OCI-LY1 (cell line): Measurements from ENCODE around the gene PHRF1.

Experiments used
- H2AFZ ChIP-seq: fragments of 200-600 bp; sonication (generic), shearing (Covaris generic); 2 replicates; pipeline ENCODE4 v1.6.0; 2014; ENCODE audit warnings: antibody characterized with exemption, mild to moderate bottlenecking, low read length
- H3F3A ChIP-seq: fragments of 200-600 bp; sonication (generic), shearing (Covaris generic); 2 replicates; pipeline ENCODE4 v1.6.0; 2014; ENCODE audit warnings: mild to moderate bottlenecking, antibody characterized with exemption, low read length, moderate library complexity; ENCODE audit not compliant: insufficient read depth
- H3K27ac ChIP-seq: fragments of 200-600 bp; sonication (generic); 2 replicates; pipeline ENCODE4 v1.5.1; 2014; ENCODE audit warnings: low read length, mixed run types, mild to moderate bottlenecking, low read depth; ENCODE audit not compliant: poor library complexity, severe bottlenecking
- H3K27me3 ChIP-seq: fragments of 200-600 bp; sonication (generic); 2 replicates; pipeline ENCODE4 v1.6.0; 2014; ENCODE audit warnings: antibody characterized with exemption, mild to moderate bottlenecking, low read length, moderate library complexity; ENCODE audit not compliant: insufficient read depth
- H3K36me3 ChIP-seq: fragments of 200-600 bp; sonication (generic); 2 replicates; pipeline ENCODE4 v1.6.1; 2014; ENCODE audit warnings: mild to moderate bottlenecking, antibody characterized with exemption, low read length, moderate library complexity, mixed read lengths; ENCODE audit not compliant: insufficient read depth
- H3K4me1 ChIP-seq: fragments of 200-600 bp; sonication (generic); 2 replicates; pipeline ENCODE4 v1.5.1; 2014; ENCODE audit warnings: mild to moderate bottlenecking, low read length, moderate library complexity; ENCODE audit not compliant: insufficient read depth, severe bottlenecking
- H3K4me2 ChIP-seq: fragments of 200-600 bp; sonication (generic), shearing (Covaris generic); 2 replicates; pipeline ENCODE4 v1.6.1; 2014; ENCODE audit warnings: low read length
- H3K4me3 ChIP-seq: fragments of 200-600 bp; sonication (generic); 2 replicates; pipeline ENCODE4 v1.5.1; 2014; ENCODE audit warnings: low read length, low read depth, mild to moderate bottlenecking, mixed read lengths; ENCODE audit not compliant: poor library complexity, severe bottlenecking
- H3K79me2 ChIP-seq: fragments of 200-600 bp; shearing (Covaris generic); 2 replicates; pipeline ENCODE4 v1.6.1; 2016; ENCODE audit warnings: mixed run types, low read length, mixed read lengths; ENCODE audit not compliant: insufficient read depth
- H3K9ac ChIP-seq: fragments of 200-600 bp; sonication (generic), shearing (Covaris generic); 2 replicates; pipeline ENCODE4 v1.6.1; 2014; ENCODE audit warnings: mild to moderate bottlenecking, low read length, mixed read lengths
- H3K9me2 ChIP-seq: fragments of 200-600 bp; sonication (generic), shearing (Covaris generic); 2 replicates; pipeline ENCODE4 v1.6.1; 2014; ENCODE audit warnings: low read depth, mild to moderate bottlenecking, low read length, mixed read lengths
- H3K9me3 ChIP-seq: fragments of 200-600 bp; shearing (Covaris generic); 2 replicates; pipeline ENCODE4 v1.6.1; 2014; ENCODE audit warnings: low read length, mixed read lengths
- H4K20me1 ChIP-seq: fragments of 200-600 bp; sonication (generic), shearing (Covaris generic); 2 replicates; pipeline ENCODE4 v1.6.0; 2016; ENCODE audit warnings: mild to moderate bottlenecking, low read length; ENCODE audit not compliant: insufficient read depth
- CTCF ChIP-seq: fragments of 200-600 bp; sonication (generic), shearing (Covaris generic); IDR thresholded peaks from 2 replicates; pipeline ENCODE4 v1.5.1; 2017; ENCODE audit warnings: mild to moderate bottlenecking, antibody characterized with exemption, low read length, moderate library complexity, mixed read lengths
- EZH2 ChIP-seq: fragments of 200-600 bp; sonication (generic), shearing (Covaris generic); IDR thresholded peaks from 2 replicates; pipeline ENCODE4 v1.8.0; 2017; ENCODE audit warnings: borderline replicate concordance, mixed run types, mild to moderate bottlenecking, antibody characterized with exemption, low read length, moderate library complexity, mixed read lengths

The PHRF1 gene

GRCh38 chr11:577611-577894 lies 1.3 kb downstream of the PHRF1 start:
- H3K27me3 ChIP-seq: no peaks in the 10 kb centered on the region
- no peak overlapping the region for H3K27ac ChIP-seq
- peak overlapping the region; percentile 99 for H3K4me3 ChIP-seq
- no peaks in the 10 kb centered on the region for H3K9me3 ChIP-seq
- H3K9me2 ChIP-seq: no peaks in the 10 kb centered on the region
- peaks cover 50% of the 10 kb centered on the region for H3K79me2 ChIP-seq
- H4K20me1 ChIP-seq: no peaks in the 10 kb centered on the region
- H3K4me2 ChIP-seq: peak overlapping the region; percentile 93
- H3F3A ChIP-seq: no peaks in the 10 kb centered on the region
- TF ChIP-seq EZH2 (no peak), CTCF (no peak)
- H3K4me1 ChIP-seq: peaks cover 47% of the 10 kb centered on the region
- no peak overlapping the region for H2AFZ ChIP-seq
- H3K9ac ChIP-seq: peak overlapping the region; percentile 99
- peaks cover 13% of the 10 kb centered on the region for H3K36me3 ChIP-seq

GRCh38 chr11:578276-579035 lies 2.2 kb downstream of the PHRF1 start:
- no peaks in the 10 kb centered on the region for H4K20me1 ChIP-seq
- H3K4me3 ChIP-seq: peak overlapping the region; percentile 99
- H3K4me2 ChIP-seq: peak overlapping the region; percentile 93
- TF ChIP-seq CTCF: no peak
- no peak for TF ChIP-seq EZH2
- peak overlapping the region; percentile 55 for H3K27ac ChIP-seq
- H3F3A ChIP-seq: no peaks in the 10 kb centered on the region
- peak overlapping the region; percentile 99; the same call in 1 of the 2 replicates for H3K9ac ChIP-seq
- peaks cover 47% of the 10 kb centered on the region for H3K4me1 ChIP-seq
- H3K9me2 ChIP-seq: no peaks in the 10 kb centered on the region
- H2AFZ ChIP-seq: no peak overlapping the region
- H3K36me3 ChIP-seq: peaks cover 19% of the 10 kb centered on the region
- peaks cover 50% of the 10 kb centered on the region for H3K79me2 ChIP-seq
- no peaks in the 10 kb centered on the region for H3K9me3 ChIP-seq
- H3K27me3 ChIP-seq: no peaks in the 10 kb centered on the region

- Histone ChIP-seq H4K20me1 (no peaks in the 10 kb centered on the region), H3K36me3 (peaks cover 30% of the 10 kb centered on the region), H3K79me2 (peaks cover 50% of the 10 kb centered on the region), H3K9me2 (no peaks in the 10 kb centered on the region), H2AFZ (no peak overlapping the region), H3K27me3 (no peaks in the 10 kb centered on the region), H3K4me1 (peaks cover 36% of the 10 kb centered on the region), H3K9me3 (no peaks in the 10 kb centered on the region), H3K4me3 (no peak overlapping the region), H3F3A (no peaks in the 10 kb centered on the region), H3K27ac (no peak overlapping the region), H3K9ac (no peak overlapping the region), H3K4me2 (no peak overlapping the region; the same call in 1 of the 2 replicates)
- TF ChIP-seq CTCF (no peak), EZH2 (no peak)
Measured at GRCh38 chr11:579830-580601, 3.7 kb downstream of the PHRF1 start.
